ENCODE data around the gene TLX3.

TLX3 gene

DNA sequence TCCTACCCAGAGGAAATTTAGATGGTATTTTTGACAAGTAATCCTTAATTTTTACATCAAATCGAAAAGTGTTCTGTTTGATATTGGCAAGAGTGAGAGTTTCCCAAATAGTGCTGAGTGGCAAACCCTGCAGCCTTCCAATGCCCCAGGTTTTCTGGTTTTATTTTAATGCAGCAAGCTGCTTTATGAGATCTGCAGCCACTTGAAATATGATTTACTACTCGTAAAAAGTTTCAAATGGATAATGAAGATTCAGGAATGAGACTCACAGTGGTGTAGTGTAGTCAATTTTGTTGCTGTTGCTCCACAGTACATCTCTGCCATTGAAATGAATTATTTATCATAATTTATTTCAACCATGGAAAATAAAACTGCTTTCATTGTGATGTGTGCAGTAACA is 23.6 kb upstream of the TLX3 start:
- TF ChIP-seq, protein P1, sequence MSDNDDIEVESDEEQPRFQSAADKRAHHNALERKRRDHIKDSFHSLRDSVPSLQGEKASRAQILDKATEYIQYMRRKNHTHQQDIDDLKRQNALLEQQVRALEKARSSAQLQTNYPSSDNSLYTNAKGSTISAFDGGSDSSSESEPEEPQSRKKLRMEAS (IDR thresholded peaks at IDR 0.05) = no peak
- TF ChIP-seq NFIC (IDR thresholded peaks at IDR 0.05) (no peak), TCF12 (IDR thresholded peaks at IDR 0.05; ENCODE audit: low read depth) (no peak), RAD21 (IDR thresholded peaks at IDR 0.05; ENCODE audit: low read depth) (no peak), EGR1 (IDR thresholded peaks at IDR 0.05) (no peak), TAF1 (IDR thresholded peaks at IDR 0.05; ENCODE audit: low read depth) (no peak), FOXM1 (IDR thresholded peaks at IDR 0.05; ENCODE audit: borderline replicate concordance, low read depth) (no peak), YY1 (IDR thresholded peaks at IDR 0.05; ENCODE audit: low read depth) (no peak), ZBTB7A (IDR thresholded peaks at IDR 0.05; ENCODE audit: low read depth) (no peak), CEBPB (IDR thresholded peaks at IDR 0.05) (no peak), EP300 (IDR thresholded peaks at IDR 0.05; ENCODE audit: borderline replicate concordance) (no peak), TEAD4 (IDR thresholded peaks at IDR 0.05) (no peak), CREB1 (IDR thresholded peaks at IDR 0.05; ENCODE audit: low read depth) (no peak)
- TF ChIP-seq, protein P2, sequence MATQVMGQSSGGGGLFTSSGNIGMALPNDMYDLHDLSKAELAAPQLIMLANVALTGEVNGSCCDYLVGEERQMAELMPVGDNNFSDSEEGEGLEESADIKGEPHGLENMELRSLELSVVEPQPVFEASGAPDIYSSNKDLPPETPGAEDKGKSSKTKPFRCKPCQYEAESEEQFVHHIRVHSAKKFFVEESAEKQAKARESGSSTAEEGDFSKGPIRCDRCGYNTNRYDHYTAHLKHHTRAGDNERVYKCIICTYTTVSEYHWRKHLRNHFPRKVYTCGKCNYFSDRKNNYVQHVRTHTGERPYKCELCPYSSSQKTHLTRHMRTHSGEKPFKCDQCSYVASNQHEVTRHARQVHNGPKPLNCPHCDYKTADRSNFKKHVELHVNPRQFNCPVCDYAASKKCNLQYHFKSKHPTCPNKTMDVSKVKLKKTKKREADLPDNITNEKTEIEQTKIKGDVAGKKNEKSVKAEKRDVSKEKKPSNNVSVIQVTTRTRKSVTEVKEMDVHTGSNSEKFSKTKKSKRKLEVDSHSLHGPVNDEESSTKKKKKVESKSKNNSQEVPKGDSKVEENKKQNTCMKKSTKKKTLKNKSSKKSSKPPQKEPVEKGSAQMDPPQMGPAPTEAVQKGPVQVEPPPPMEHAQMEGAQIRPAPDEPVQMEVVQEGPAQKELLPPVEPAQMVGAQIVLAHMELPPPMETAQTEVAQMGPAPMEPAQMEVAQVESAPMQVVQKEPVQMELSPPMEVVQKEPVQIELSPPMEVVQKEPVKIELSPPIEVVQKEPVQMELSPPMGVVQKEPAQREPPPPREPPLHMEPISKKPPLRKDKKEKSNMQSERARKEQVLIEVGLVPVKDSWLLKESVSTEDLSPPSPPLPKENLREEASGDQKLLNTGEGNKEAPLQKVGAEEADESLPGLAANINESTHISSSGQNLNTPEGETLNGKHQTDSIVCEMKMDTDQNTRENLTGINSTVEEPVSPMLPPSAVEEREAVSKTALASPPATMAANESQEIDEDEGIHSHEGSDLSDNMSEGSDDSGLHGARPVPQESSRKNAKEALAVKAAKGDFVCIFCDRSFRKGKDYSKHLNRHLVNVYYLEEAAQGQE (IDR thresholded peaks at IDR 0.05; ENCODE audit: low read depth) = no peak
- TF ChIP-seq, protein P3, sequence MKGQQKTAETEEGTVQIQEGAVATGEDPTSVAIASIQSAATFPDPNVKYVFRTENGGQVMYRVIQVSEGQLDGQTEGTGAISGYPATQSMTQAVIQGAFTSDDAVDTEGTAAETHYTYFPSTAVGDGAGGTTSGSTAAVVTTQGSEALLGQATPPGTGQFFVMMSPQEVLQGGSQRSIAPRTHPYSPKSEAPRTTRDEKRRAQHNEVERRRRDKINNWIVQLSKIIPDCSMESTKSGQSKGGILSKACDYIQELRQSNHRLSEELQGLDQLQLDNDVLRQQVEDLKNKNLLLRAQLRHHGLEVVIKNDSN (IDR thresholded peaks at IDR 0.05) = no peak

- TF ChIP-seq, protein P3 (IDR thresholded peaks at IDR 0.05) = no peak
- TF ChIP-seq EGR1 (IDR thresholded peaks at IDR 0.05) (no peak), FOXM1 (IDR thresholded peaks at IDR 0.05; ENCODE audit: borderline replicate concordance, low read depth) (no peak), CREB1 (IDR thresholded peaks at IDR 0.05; ENCODE audit: low read depth) (no peak), TEAD4 (IDR thresholded peaks at IDR 0.05) (no peak), NFIC (IDR thresholded peaks at IDR 0.05) (no peak), ZBTB7A (IDR thresholded peaks at IDR 0.05; ENCODE audit: low read depth) (no peak), CEBPB (IDR thresholded peaks at IDR 0.05) (no peak), RAD21 (IDR thresholded peaks at IDR 0.05; ENCODE audit: low read depth) (no peak)
- TF ChIP-seq, protein P2 (IDR thresholded peaks at IDR 0.05; ENCODE audit: low read depth) = no peak
Measured at GRCh38 chr5:171288066-171288465, 21.0 kb upstream of the TLX3 start.

- TF ChIP-seq CREB1 (IDR thresholded peaks at IDR 0.05; ENCODE audit: low read depth) = no peak
- no peak for TF ChIP-seq TAF1 (IDR thresholded peaks at IDR 0.05; ENCODE audit: low read depth)
- no peak for TF ChIP-seq YY1 (IDR thresholded peaks at IDR 0.05; ENCODE audit: low read depth)
- TF ChIP-seq ZBTB7A (IDR thresholded peaks at IDR 0.05; ENCODE audit: low read depth) = no peak
Measured at GRCh38 chr5:171291371-171291770, 17.7 kb upstream of the TLX3 start.

- no peak for TF ChIP-seq CREB1 (IDR thresholded peaks at IDR 0.05; ENCODE audit: low read depth)
- TF ChIP-seq, protein P1 (IDR thresholded peaks at IDR 0.05) = no peak
- TF ChIP-seq TAF1 (IDR thresholded peaks at IDR 0.05; ENCODE audit: low read depth) = no peak
- no peak for TF ChIP-seq RAD21 (IDR thresholded peaks at IDR 0.05; ENCODE audit: low read depth)
- TF ChIP-seq TEAD4 (IDR thresholded peaks at IDR 0.05) = no peak
- TF ChIP-seq NFIC (IDR thresholded peaks at IDR 0.05) = no peak
- no peak for TF ChIP-seq YY1 (IDR thresholded peaks at IDR 0.05; ENCODE audit: low read depth)
- no peak for TF ChIP-seq FOXM1 (IDR thresholded peaks at IDR 0.05; ENCODE audit: borderline replicate concordance, low read depth)
- TF ChIP-seq ZBTB7A (IDR thresholded peaks at IDR 0.05; ENCODE audit: low read depth) = no peak
- TF ChIP-seq CEBPB (IDR thresholded peaks at IDR 0.05) = no peak
- TF ChIP-seq EGR1 (IDR thresholded peaks at IDR 0.05) = no peak
- TF ChIP-seq, protein P3 (IDR thresholded peaks at IDR 0.05) = no peak
- TF ChIP-seq TCF12 (IDR thresholded peaks at IDR 0.05; ENCODE audit: low read depth) = no peak
- TF ChIP-seq, protein P2 (IDR thresholded peaks at IDR 0.05; ENCODE audit: low read depth) = no peak
- TF ChIP-seq EP300 (IDR thresholded peaks at IDR 0.05; ENCODE audit: borderline replicate concordance) = no peak
Measured at GRCh38 chr5:171295299-171295698, 13.7 kb upstream of the TLX3 start.

Data from Ishikawa (cell line).